GM11168 (cell line): ENCODE data around the gene NHERF1.

Experiments
- in situ Hi-C: fragments of 300-500 bp; cut with MboI; formaldehyde crosslinking; loops from one replicate; pipeline ENCODE4 v1.12.0; 2022; ENCODE audit warnings: low sequenced_read_pairs; ENCODE audit not compliant: unreplicated experiment

The NHERF1 gene

DNA sequence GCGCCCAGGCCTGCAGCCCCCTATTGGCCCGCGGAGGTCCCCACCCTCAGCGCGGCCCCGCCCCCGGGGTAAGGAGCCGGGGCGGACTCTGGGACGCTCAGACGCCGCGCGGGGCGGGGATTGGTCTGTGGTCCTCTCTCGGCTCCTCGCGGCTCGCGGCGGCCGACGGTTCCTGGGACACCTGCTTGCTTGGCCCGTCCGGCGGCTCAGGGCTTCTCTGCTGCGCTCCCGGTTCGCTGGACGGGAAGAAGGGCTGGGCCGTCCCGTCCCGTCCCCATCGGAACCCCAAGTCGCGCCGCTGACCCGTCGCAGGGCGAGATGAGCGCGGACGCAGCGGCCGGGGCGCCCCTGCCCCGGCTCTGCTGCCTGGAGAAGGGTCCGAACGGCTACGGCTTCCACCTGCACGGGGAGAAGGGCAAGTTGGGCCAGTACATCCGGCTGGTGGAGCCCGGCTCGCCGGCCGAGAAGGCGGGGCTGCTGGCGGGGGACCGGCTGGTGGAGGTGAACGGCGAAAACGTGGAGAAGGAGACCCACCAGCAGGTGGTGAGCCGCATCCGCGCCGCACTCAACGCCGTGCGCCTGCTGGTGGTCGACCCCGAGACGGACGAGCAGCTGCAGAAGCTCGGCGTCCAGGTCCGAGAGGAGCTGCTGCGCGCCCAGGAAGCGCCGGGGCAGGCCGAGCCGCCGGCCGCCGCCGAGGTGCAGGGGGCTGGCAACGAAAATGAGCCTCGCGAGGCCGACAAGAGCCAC lies at the start of gene NHERF1:
TSS of gene NHERF1 (plus strand) at position 100 of the 750 bp plus-strand sequence. CDS start at position 319, 219 bp downstream.
- in situ Hi-C loops = no loop called here

DNA sequence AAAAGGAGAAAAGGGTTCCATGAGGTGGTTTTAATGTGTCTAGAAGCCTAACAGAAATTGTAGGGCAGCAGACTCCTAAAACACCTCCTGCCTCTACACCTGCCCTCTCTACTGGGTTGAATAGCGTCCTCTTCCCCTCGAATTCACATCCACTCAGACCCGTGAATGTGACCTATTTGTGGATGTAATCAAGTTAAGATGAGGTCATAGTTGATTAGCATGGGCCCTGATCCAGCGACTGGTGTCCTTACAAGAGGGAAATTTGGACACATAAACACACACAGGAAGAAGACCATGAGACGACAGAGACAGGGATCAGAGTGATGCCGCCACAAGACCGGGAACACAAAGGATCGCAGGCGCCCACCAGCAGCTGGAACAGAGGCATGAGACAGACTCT lies 49.2 kb upstream of the NHERF1 start:
- in situ Hi-C loops = no loop called here

DNA sequence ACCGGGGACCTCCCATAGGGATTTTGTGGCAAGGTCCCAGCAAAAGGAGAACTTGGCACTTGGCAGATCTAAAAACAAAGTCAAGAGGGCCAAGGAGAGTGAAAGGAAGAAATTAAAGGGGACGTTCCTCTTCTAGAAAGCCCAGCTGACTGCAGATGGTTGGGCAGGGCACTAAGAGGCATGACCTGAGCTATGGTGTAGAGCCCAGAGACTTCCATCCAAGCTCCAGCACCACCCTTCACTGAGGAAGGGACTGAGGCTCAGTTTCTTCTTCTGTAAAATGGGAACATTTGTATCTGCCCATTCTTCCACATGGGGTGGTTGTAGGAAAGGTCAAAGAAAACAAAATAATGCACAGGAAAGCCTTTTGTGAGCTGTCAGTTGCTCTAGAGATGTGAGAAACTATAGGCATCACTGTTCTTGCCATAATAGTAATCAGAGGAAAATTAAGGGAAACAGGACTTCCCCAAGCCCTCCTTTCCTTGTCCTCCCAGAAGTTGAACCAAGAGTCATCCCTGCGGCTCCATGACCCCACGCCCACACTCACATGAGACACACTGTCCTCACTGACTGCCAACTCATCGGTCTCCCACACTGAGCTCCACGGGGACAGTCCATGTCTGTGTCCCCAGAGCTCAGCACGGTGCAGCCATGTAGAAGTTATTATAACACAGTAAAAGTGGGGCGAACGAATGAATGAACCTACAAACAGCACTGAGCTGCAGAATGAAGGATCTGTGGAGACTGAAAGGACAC lies 46.1 kb upstream of the NHERF1 start:
- in situ Hi-C loops = no loop called here

DNA sequence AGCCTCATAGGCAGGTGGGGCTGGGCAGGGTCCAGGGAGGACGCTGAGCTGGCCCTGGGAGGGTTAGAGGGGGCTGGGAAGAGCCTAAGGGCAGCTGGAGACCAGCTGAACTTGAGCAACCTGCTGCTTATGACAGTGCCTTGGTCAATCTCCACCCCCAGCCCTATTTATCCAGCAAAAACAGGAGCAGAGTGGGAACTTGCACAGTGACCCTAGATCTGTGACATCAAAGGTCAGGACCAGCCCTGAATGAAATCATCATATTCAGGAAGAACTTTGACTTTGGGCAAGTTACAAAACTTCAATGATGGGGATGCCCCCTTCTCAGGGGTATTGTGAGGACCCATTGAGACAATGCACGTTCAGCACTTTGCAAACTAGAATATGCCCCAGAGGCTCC lies 45.1 kb upstream of the NHERF1 start:
- in situ Hi-C loops = no loop called here

DNA sequence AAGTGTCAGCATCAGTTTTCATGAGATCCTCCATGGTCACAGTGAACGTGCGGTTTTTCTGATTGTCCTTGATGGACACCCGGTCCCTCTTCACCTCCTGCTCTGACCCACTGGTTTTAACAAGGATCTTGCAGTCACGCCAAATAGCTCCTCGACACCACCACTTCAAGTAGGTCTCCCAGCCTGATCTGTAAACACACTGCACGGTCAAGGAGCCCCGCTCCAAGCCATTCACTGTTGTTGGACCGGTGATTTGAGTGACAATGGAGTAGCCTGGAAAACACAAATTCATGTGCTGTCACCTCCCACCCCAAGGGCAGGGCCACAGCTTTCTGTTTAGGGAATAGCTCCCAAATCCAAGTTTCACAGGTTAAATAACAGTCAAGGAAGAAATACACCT lies 43.9 kb upstream of the NHERF1 start:
- in situ Hi-C loops = no loop called here

DNA sequence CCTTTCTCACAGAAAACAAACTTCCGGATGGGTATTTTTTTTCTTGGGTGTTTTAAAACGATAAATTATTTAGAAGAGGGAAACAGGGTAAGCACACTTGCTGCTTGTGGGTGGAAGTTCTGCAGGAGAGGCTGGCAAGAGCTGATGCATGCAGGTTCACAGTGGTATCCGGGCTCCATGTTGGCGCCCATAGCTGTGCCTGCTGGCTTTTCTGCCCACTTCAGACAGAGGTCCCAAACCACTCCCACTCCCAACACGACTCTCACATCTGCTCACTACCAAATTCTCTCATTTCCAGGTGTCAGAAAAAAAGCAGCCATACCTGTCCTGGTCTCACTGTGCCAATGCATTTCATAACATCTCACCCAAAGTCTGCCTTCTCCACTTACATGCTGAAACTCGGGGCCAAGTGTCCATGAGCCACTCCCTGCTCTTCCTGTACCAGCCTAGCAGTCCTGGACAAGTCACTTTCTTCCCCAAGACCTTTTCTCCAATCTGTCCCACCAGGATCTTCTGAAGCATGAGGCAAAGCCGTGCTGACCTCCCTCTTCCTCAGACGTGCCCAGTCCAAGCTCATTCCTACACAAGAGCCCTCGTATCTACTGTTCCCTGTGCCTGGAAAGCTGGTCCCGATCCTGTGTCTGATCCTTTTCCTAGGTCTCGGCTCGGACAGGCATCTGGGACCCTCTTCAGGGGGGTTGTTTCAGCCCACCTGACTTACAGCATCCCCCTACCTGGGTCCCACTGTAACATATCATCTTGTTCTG lies 37.2 kb upstream of the NHERF1 start:
- in situ Hi-C loops = no loop called here

DNA sequence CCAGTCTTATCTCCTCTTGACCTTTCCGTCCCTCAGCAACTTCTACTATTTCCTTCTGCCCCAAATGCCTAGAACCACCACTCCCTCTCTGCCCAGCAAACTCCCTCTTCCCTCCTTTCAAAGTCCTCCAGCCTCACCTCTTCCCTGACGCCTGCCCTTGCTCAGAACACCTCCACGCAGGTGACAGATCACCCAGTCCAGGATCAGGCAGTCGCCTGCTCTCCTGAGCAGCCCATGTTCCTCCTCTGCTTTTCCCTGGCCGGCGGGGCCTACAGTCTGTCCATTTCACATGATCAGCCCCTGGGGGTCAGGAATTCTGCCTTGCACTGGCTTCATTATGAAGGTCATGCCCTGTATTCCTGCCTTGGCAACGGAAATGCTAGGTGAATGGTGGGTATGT lies 36.1 kb upstream of the NHERF1 start:
- in situ Hi-C loops = no loop called here

DNA sequence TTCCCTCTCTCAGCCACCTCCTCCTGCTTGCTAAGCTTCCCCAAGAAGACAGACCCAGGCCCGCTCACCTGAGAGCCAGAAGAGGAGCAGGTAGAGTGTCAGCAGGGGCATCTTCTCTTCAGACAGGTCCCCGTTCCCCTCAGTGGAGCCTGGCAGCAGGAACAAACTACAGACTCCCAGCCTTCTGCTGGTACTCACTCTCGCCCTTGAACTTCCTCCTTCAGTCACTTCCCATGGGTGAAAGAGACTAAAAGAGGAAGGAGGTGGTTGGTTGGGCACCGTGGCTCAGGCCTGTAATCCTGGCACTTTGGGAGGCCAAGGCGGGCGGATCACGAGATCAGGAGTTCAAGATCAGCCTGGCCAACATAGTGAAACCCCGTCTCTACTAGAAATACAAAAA lies 35.7 kb upstream of the NHERF1 start, which contains the start of gene CD300LF:
TSS of gene CD300LF (minus strand) at position 168 of the 400 bp plus-strand sequence. CDS start at position 111, 57 bp downstream.
- in situ Hi-C loops = no loop called here

DNA sequence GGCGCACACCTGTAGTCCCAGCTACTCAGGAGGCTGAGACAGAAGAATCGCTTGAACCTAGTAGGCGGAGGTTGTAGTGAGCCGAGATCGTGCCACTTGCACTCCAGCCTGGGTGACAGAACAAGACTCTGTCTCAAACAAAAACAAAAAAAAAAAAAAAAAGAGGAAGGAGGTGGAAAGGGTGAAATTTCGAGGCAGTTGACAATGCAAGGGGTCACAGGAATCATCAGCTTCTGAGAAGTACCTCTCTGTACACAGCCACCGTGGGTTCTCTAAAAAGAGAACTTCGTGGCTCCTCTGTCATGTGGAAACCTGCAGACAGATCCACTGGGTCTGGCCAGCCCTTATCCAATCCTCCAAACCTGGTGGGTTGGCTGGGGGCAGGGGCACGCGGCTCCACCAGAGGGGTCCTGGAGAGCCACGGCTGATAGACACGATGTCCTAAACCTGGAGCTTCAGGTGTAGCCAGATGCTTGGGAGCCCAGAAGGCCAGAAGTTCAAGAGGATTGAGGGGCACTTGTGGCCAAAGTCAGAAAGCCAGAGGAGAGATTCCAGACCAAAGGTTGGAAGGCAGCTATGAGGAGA lies 35.2 kb upstream of the NHERF1 start:
- in situ Hi-C loops = no loop called here

DNA sequence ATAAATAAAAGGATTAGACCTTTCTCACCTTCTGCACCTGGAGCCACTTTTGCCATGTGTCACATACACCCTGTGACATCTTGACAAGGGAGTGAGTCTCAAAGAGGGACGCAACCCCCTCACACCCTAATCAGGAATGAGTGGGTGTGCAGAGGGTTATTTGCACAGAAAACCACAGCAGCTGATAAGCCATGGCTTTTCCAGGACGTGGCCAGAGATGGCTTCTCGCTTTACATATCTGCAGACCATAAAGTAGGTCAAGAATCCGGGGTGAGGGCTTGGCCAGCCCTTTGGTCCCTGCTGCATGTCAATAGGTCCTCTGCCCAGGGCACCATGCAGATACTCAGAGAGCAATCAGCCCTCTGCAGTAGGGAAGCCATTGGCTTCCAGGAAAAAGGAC lies 33.3 kb upstream of the NHERF1 start:
- in situ Hi-C loops = no loop called here

DNA sequence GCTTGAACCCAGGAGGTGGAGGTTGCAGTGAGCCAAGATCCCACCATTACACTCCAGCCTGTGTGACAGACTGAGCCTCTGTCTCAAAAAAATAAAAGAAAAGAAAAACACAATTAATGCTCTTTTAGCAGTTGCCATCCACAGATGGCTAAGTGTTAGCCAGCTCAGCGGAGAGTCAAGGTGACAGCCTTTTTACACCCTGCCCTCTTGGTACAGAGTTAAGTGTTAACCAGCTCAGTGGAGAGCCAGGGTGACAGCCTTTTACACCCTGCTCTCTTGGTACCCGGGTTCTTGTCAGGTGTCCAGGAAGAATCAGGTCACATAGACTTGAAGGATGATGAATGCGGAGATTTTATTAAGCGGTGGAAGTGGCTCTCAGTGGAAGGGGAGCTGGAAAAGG lies 27.9 kb upstream of the NHERF1 start:
- in situ Hi-C loops = no loop called here

DNA sequence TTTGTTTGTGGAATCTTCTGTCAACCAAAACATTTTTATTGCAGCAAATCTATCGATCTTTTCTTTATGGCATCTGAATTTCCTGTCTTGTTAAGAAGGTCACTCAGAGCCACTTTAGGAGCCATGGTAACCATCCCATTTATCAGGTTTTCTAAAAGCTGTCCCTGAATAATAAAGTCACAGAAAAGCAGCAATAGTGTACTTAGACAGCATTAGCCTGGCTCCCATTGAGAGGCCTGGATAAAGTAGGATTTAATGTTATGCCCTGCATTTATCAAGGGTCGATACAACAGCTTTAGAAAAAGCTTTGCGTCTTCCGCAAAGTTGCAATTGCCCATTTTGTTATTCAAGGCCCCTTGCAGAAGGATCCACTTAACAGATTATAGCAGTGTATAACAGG lies 25.6 kb upstream of the NHERF1 start:
- in situ Hi-C loops = no loop called here

DNA sequence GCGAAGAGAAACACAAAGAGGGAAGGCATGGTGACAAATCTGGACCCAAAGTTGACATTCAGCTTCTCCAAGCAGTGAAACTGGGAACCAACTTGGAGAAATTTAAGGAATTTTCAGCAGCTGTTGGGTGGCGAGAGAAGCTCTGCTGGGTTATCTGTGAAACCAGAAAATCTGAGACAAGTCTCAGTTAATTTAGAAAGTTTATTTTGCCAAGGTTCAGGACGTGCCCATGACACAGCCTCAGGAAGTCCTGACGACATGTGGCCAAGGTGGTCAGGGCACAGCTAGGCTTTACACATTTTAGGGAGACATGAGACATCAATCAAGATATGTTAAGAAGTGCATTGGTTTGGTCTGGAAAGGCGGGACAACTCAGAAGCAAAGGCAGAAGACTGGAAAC lies 24.5 kb upstream of the NHERF1 start:
- in situ Hi-C loops = no loop called here

DNA sequence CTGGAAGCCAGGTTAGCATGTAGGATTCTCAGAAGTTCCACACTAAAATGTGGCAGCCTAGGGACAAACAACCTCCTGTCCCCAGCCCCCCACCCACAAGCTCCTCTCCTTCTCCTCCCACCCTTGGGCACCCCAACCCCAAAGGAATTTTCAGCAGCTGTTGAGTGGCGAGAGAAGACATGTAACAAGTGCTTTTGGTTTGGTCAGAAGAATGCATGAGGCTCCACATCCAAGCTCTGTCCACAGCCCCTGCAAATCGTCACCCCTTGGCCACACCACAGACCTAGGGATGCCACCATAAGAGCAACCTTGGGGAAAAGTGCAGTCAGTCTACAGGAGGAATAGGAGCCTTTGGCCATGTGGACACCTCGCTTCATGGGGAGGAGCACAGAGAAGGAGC lies 23.3 kb upstream of the NHERF1 start:
- in situ Hi-C loops = no loop called here

DNA sequence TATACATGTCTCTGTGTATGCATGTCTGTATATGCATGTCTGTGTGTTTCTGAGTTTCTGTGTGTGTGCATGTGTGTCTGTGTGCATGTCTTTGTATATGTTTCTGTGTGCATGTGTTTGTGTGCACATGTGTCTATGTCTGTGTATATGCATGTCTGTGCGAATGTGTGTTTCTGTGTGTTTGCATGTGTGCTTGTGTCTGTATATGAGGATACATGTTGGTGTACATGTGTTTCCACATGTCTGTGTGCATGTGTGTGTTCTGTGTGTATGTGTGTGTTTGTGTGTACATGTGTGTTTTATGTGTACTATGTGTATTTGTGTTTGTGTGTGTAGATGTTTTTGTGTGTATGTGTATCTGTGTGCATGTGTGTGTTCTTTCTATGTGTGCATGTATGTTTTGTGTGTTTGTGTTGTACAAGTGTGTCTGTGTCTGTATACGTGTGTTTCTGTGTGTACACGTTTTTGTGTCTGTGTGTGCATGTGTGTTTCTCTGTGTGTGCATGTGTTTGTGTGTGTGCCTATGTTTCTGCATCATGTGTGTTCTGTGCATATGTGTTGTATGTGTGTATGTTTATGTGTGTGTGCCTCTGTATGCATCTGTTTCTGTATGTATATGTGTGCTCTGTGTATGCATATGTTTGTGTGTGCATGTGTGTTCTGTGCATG lies 20.3 kb upstream of the NHERF1 start:
- in situ Hi-C loops = no loop called here

DNA sequence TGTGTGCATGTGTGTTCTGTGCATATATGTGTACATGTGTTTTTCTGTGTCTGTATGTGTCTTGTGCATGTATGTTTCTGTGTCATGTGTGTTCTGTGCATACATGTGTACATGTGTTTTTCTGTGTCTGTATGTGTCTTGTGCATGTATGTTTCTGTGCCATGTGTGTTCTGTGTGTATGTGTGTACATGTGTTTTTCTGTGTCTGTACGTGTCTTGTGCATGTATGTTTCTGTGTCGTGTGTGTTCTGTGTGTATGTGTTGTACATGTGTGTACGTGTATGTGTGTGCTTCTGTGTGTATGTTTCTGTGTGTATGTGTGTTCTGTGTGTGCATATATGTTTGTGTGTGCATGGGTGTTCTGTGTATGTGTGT lies 19.7 kb upstream of the NHERF1 start:
- in situ Hi-C loops = no loop called here

DNA sequence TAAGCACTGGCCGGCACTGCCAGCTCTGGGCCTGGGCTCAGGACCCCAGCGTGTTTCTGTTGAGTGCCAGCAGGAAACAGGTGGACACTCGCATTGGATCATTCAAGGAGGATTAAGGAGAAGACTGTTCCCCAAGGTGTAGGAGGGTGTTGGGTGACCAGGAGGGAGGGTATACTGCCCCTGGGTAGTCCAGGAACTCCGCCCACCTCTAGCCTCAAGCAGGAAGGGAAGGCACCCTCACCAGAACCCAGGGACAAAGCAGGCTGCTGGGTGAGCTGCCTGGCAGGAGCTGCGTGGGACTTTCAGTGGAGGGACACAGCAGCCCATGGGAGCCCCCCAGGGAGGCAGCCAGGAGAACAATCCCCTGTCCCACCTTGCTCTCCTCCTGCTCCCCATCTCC lies 19.1 kb upstream of the NHERF1 start:
- in situ Hi-C loops = no loop called here

DNA sequence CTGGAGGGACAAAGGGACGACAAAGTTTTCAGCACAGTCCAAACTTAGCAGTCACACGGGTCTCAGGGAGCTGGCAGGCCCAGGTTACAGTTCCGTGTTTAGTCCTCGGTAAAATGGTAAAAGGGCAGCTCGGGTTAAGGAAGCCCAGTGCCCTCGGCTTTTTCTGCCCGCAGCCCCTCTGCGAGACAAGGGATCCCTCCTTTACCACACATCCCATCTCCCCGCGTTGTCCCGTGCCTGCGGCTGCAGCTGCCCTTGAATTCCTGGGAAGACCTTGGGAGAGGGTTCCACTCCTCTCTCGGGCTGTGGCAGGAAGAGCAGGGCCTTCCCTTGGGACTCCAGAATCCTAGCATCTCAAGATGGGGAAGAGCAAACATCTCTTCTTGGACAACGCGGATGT lies 18.6 kb upstream of the NHERF1 start:
- in situ Hi-C loops = no loop called here

DNA sequence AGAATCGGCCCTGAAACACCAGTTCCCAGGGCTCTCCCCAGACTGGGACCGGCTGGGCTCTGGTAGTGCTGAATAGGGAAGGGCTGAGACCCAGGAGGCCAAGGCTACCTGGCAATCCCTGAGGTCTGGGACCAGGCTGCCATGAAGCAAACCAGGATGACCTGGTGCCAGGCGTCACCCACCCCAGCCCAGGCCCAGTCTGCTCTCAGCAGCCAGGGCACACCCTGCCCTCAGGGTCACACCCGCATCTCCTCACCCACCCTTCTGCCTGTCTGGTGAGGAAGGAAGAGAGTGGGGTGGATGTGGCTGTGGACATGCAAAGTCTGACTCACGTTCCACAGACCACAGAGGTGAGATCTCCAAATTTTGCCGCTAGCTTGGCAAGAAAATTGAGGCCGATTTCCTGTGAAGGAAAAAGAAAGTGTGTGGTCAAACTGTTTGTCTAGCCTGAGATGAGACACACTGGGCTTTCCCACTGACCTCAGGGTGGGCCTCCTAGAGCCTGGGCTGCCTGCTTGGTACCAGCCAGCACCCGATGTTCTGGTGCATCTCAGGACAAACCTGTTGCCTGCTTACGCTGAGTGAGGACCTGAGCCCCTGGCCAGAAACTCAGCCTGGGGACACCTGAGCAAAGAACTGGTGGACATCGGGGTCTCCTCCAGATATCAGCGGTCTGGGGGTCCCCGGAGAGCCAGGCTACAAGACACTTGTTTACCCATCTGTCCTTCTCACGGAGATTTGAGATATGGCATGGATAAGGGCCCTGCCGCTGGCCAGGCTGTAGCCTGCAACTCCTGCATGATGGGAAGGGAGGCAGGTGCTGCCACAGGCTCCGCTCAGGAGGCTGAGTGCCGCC lies 17.7 kb upstream of the NHERF1 start:
- in situ Hi-C loops = no loop called here

DNA sequence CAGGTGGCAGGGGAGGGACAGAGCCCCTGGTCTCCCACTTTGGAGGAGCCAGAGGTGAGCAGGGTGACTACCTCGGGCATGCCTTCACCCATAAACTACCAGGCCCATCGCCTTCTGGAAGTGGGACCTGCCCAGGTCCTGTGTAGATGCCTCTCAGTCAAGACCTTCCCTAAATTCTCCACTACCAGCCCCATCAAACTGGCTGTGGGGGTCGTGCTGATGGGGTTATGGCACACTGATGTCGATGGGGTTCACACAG lies 17.2 kb upstream of the NHERF1 start:
- in situ Hi-C loops = no loop called here
